Ectodermal cell (in vitro differentiated cells): Measurements from ENCODE around the gene FNBP1.

Experiments used
- H3K27ac ChIP-seq: 2 replicates; pipeline ENCODE4 v1.7.0; 2013; ENCODE audit warnings: mild to moderate bottlenecking, low read depth, low read length; ENCODE audit not compliant: insufficient read depth, poor library complexity, severe bottlenecking
- H3K27me3 ChIP-seq: 2 replicates; pipeline ENCODE4 v1.7.0; 2013; ENCODE audit warnings: mild to moderate bottlenecking, low read length; ENCODE audit not compliant: insufficient read depth, control insufficient read depth, poor library complexity, severe bottlenecking
- H3K36me3 ChIP-seq: one replicate; pipeline ENCODE4 v1.7.0; 2013; ENCODE audit warnings: low read length; ENCODE audit not compliant: control insufficient read depth, insufficient read depth
- H3K4me1 ChIP-seq: one replicate; pipeline ENCODE4 v1.7.0; 2013; ENCODE audit warnings: low read length; ENCODE audit not compliant: control insufficient read depth, insufficient read depth
- H3K4me3 ChIP-seq: 2 replicates; pipeline ENCODE4 v1.7.0; 2013; ENCODE audit warnings: low read depth, low read length, control low read depth; ENCODE audit not compliant: insufficient read depth
- H3K9me3 ChIP-seq: 2 replicates; pipeline ENCODE4 v1.7.0; 2013; ENCODE audit warnings: mild to moderate bottlenecking, low read length, moderate library complexity; ENCODE audit not compliant: control insufficient read depth
- WGBS, 2 experiments: methylation state at CpG; one replicate each; pipeline ENCODE4 v1.1.7; 2013; ENCODE audit warnings: missing lambda C conversion rate in 2 of 2; 5-methylcytosine and 5-hydroxymethylcytosine counted together

The FNBP1 gene

GRCh38 chr9:129840034-129840433 is 203.0 kb downstream of the FNBP1 start:
- H3K4me3 ChIP-seq = no peak overlapping the region
- no peaks in the 10 kb centered on the region for H3K36me3 ChIP-seq
- H3K27me3 ChIP-seq = no peaks in the 10 kb centered on the region
- 91 to 94% methylated on average over 8 of the region's 8 CpGs for WGBS, 2 experiments
- H3K27ac ChIP-seq = no peak overlapping the region
- H3K4me1 ChIP-seq = peaks cover 5% of the 10 kb centered on the region
- H3K9me3 ChIP-seq = no peaks in the 10 kb centered on the region

- no peak overlapping the region for H3K4me3 ChIP-seq
- no peak overlapping the region for H3K27ac ChIP-seq
- peaks cover 5% of the 10 kb centered on the region for H3K4me1 ChIP-seq
- 75 to 81% methylated on average over 10 of the region's 10 CpGs for WGBS, 2 experiments
- no peaks in the 10 kb centered on the region for H3K36me3 ChIP-seq
- no peaks in the 10 kb centered on the region for H3K27me3 ChIP-seq
- H3K9me3 ChIP-seq = no peaks in the 10 kb centered on the region
Observed at GRCh38 chr9:129839324-129840023, 203.5 kb downstream of the FNBP1 start.

- Histone ChIP-seq H3K4me3 (no peak overlapping the region), H3K27me3 (no peaks in the 10 kb centered on the region), H3K4me1 (peaks cover 5% of the 10 kb centered on the region), H3K27ac (no peak overlapping the region), H3K9me3 (no peaks in the 10 kb centered on the region), H3K36me3 (no peaks in the 10 kb centered on the region)
- 91 to 92% methylated on average over 12 of the region's 12 CpGs for WGBS, 2 experiments
Observed at GRCh38 chr9:129838707-129839259, 204.2 kb downstream of the FNBP1 start.
